ENCODE results near the gene MAGI2.

Gene MAGI2

DNA sequence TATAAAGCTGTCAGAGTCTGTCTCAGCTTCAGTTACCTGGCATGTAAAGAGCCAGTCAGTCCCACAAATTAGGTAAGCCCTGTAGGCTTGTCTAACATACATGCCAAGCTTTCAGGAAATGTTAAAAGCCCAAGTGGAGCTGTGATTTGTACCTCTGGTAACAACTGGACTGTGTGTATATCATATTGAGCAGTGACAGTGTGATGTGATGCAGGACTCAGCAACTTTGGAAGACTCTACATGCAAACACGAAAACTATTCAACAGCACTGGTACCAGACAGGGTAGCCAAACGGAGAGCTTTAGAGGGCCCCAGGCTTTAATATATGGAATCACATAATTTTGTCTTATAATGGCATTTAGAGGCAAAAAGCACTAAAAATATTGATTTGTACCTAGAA is 1066.9 kb downstream of the MAGI2 start:
- no peak overlapping the region for H3K27ac Mint-ChIP-seq
- H3K4me3 Mint-ChIP-seq, result no peak overlapping the region
- H3K36me3 Mint-ChIP-seq, result no peaks in the 10 kb centered on the region

GRCh38 chr7:78383096-78383880 is 1070.2 kb downstream of the MAGI2 start:
- Mint-ChIP-seq H3K9me3 (no peaks in the 10 kb centered on the region), H3K27me3 (no peaks in the 10 kb centered on the region), H3K4me3 (no peak overlapping the region), H3K36me3 (no peaks in the 10 kb centered on the region), H3K27ac (no peak overlapping the region), H3K4me1 (no peaks in the 10 kb centered on the region)

More for the DNA sequence above, 1066.9 kb downstream of the MAGI2 start:
- Mint-ChIP-seq H3K27me3 (no peaks in the 10 kb centered on the region), H3K9me3 (no peaks in the 10 kb centered on the region), H3K4me1 (no peaks in the 10 kb centered on the region)

DNA sequence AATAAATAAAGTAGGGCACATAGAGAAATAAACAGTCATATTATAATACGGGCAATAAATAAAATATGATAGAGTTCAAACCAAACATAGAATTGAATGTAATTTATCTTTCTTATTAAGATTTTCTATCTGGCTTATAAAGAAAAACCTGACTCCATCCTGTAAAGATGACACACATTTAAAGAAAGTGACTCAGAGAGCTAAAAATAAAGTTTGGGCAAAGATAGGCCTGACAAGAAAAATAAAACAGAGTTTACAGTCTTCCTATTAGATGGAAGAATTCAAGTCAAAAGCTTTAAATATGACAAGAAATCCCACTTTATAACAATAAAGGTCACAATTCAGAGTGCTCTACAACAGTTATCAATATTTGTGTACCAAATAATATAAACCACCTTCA is 1074.3 kb downstream of the MAGI2 start:
- Mint-ChIP-seq H3K27ac (no peak overlapping the region), H3K4me1 (no peaks in the 10 kb centered on the region), H3K27me3 (peaks cover 1% of the 10 kb centered on the region), H3K4me3 (no peak overlapping the region), H3K9me3 (peaks cover 4% of the 10 kb centered on the region), H3K36me3 (no peaks in the 10 kb centered on the region)

DNA sequence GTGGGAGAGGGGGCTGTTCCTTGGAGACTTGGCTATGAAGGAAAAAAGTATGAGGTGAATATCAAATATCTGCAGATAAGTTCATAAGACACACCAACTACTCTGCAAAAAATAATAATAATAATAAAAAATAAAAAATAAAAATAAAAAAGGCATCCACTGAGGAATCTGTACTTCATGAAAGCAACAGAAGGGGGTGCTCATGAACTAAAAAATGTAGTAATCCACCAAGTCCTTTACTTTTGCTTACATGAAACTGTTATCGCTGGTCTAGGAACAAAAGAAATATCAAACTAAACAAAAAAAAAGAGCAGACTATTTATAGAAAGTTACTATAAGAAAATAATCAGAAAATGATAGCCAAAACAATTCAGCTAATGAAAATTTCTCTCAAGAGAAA is 1075.9 kb downstream of the MAGI2 start:
- no peaks in the 10 kb centered on the region for H3K4me1 Mint-ChIP-seq
- no peaks in the 10 kb centered on the region for H3K36me3 Mint-ChIP-seq

GRCh38 chr7:78370936-78371335 is 1082.5 kb downstream of the MAGI2 start:
- no peaks in the 10 kb centered on the region for H3K9me3 Mint-ChIP-seq
- no peaks in the 10 kb centered on the region for H3K4me1 Mint-ChIP-seq
- no peak overlapping the region for H3K4me3 Mint-ChIP-seq
- H3K27ac Mint-ChIP-seq, result no peak overlapping the region
- H3K36me3 Mint-ChIP-seq, result no peaks in the 10 kb centered on the region
- peaks cover 2% of the 10 kb centered on the region for H3K27me3 Mint-ChIP-seq

More for the DNA sequence above, 1075.9 kb downstream of the MAGI2 start:
- H3K27me3 Mint-ChIP-seq, result peaks cover 1% of the 10 kb centered on the region
- H3K4me3 Mint-ChIP-seq, result no peak overlapping the region
- H3K27ac Mint-ChIP-seq, result no peak overlapping the region
- H3K9me3 Mint-ChIP-seq, result peaks cover 4% of the 10 kb centered on the region

DNA sequence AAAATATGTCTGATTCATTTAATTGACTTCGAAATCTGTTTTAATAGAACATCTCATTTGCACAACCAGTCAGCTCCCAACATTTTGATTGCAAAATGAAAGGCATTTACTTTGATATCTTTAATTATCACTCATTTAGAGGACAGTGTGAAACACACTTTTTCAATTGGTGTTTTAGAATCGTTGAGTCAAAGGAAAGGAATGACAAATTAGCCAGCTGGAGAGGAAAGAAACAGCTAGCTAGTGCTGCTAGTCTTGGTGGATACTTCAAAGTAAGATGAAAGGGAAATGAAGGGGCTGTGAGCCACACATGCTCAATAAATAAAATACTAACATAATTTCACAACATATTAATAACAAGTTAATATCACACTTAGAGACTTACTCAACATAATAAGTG is 1084.7 kb downstream of the MAGI2 start:
- H3K27ac Mint-ChIP-seq, result no peak overlapping the region
- H3K36me3 Mint-ChIP-seq, result no peaks in the 10 kb centered on the region
- no peaks in the 10 kb centered on the region for H3K9me3 Mint-ChIP-seq
- peaks cover 2% of the 10 kb centered on the region for H3K27me3 Mint-ChIP-seq
- no peaks in the 10 kb centered on the region for H3K4me1 Mint-ChIP-seq
- no peak overlapping the region for H3K4me3 Mint-ChIP-seq

GRCh38 chr7:78367280-78367773 is 1086.1 kb downstream of the MAGI2 start:
- H3K27ac Mint-ChIP-seq, result no peak overlapping the region
- H3K4me3 Mint-ChIP-seq, result no peak overlapping the region
- H3K9me3 Mint-ChIP-seq, result no peaks in the 10 kb centered on the region
- peaks cover 2% of the 10 kb centered on the region for H3K27me3 Mint-ChIP-seq
- no peaks in the 10 kb centered on the region for H3K36me3 Mint-ChIP-seq
- no peaks in the 10 kb centered on the region for H3K4me1 Mint-ChIP-seq

GRCh38 chr7:78363866-78364265 is 1089.6 kb downstream of the MAGI2 start:
- Mint-ChIP-seq H3K4me1 (no peaks in the 10 kb centered on the region), H3K4me3 (no peak overlapping the region), H3K36me3 (no peaks in the 10 kb centered on the region), H3K9me3 (peaks cover 5% of the 10 kb centered on the region), H3K27ac (no peak overlapping the region), H3K27me3 (peaks cover 2% of the 10 kb centered on the region)

DNA sequence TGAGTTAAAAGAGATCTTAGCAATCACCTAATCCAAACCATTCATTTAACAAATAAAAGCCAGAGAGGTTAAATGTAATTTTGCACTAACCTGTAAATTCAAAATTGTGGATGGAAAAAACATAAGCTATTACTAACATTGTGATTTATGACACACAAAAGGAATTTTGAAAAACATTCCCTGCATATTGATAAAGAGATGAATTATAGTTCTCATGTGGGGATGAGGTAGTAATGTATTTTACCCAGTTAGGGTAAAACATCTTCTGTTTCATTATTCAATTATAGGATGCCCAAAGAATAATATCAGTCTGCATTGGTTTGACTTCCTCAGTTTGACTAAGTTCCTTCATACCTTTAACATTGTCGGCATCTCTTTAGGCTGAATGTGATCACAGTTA is 1093.6 kb downstream of the MAGI2 start:
- Mint-ChIP-seq H3K4me3 (no peak overlapping the region), H3K27ac (no peak overlapping the region), H3K27me3 (no peaks in the 10 kb centered on the region), H3K9me3 (peaks cover 5% of the 10 kb centered on the region), H3K36me3 (no peaks in the 10 kb centered on the region), H3K4me1 (no peaks in the 10 kb centered on the region)

GRCh38 chr7:78357709-78358108 is 1095.8 kb downstream of the MAGI2 start:
- no peaks in the 10 kb centered on the region for H3K27me3 Mint-ChIP-seq
- no peak overlapping the region for H3K27ac Mint-ChIP-seq
- H3K4me1 Mint-ChIP-seq, result no peaks in the 10 kb centered on the region
- peaks cover 5% of the 10 kb centered on the region for H3K9me3 Mint-ChIP-seq
- H3K36me3 Mint-ChIP-seq, result no peaks in the 10 kb centered on the region
- H3K4me3 Mint-ChIP-seq, result no peak overlapping the region

- H3K9me3 Mint-ChIP-seq, result no peaks in the 10 kb centered on the region
- H3K36me3 Mint-ChIP-seq, result no peaks in the 10 kb centered on the region
- H3K4me1 Mint-ChIP-seq, result no peaks in the 10 kb centered on the region
- no peak overlapping the region for H3K27ac Mint-ChIP-seq
- H3K27me3 Mint-ChIP-seq, result no peaks in the 10 kb centered on the region
- no peak overlapping the region for H3K4me3 Mint-ChIP-seq
These were observed 1097.6 kb downstream of the MAGI2 start for GRCh38 chr7:78355834-78356233.

- Mint-ChIP-seq H3K27me3 (no peaks in the 10 kb centered on the region), H3K9me3 (peaks cover 4% of the 10 kb centered on the region), H3K4me1 (no peaks in the 10 kb centered on the region)
These were observed 1102.5 kb downstream of the MAGI2 start for GRCh38 chr7:78350926-78351325.

DNA sequence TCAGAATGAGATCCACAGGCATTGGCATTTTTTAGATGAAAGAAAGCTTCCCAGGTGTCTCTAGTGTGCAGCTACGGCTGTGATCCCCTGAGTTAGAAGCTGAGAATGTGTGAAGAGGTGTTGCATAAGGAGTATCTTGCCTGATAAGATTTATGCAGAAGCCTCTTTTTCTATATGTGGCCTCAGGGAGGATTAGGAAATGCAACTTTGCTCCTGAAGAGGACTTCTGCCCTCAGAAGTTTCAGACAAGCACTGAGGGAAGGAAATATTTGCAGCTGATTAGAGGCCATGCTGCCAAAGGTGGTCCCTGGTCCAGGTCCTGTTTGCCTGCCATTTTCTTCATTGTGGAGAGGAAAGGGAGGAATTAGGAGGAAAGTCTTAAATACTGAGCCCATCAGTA is 1103.1 kb downstream of the MAGI2 start:
- H3K36me3 Mint-ChIP-seq, result no peaks in the 10 kb centered on the region
- H3K9me3 Mint-ChIP-seq, result peaks cover 4% of the 10 kb centered on the region
- no peaks in the 10 kb centered on the region for H3K4me1 Mint-ChIP-seq
- no peak overlapping the region for H3K4me3 Mint-ChIP-seq
- no peaks in the 10 kb centered on the region for H3K27me3 Mint-ChIP-seq
- no peak overlapping the region for H3K27ac Mint-ChIP-seq

More at GRCh38 chr7:78350926-78351325, 1102.5 kb downstream of the MAGI2 start:
- no peaks in the 10 kb centered on the region for H3K36me3 Mint-ChIP-seq
- no peak overlapping the region for H3K4me3 Mint-ChIP-seq
- H3K27ac Mint-ChIP-seq, result no peak overlapping the region

DNA sequence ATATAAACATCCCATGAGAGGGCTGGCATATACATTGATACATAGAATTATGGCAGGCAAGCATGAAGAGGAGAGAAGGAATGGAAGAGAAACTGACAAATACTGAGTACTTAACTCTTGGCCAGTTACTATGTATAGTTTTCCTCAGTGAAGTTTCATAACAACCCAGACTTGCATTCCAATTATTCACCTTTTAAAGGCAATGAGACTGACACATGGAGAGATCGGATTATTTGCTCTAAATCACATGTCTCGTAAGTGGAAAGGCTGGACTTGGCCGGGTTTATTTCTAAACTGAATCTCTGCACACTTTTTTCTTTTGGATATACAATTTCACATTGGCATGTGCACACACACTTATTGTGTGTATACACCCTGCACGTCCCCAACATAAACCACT is 1106.6 kb downstream of the MAGI2 start:
- Mint-ChIP-seq H3K9me3 (peaks cover 4% of the 10 kb centered on the region), H3K27ac (no peak overlapping the region), H3K27me3 (peaks cover 1% of the 10 kb centered on the region), H3K4me3 (no peak overlapping the region), H3K4me1 (no peaks in the 10 kb centered on the region), H3K36me3 (no peaks in the 10 kb centered on the region)

- Mint-ChIP-seq H3K27ac (no peak overlapping the region), H3K27me3 (peaks cover 1% of the 10 kb centered on the region), H3K9me3 (peaks cover 4% of the 10 kb centered on the region), H3K4me3 (no peak overlapping the region), H3K36me3 (no peaks in the 10 kb centered on the region), H3K4me1 (no peaks in the 10 kb centered on the region)
These were observed 1107.5 kb downstream of the MAGI2 start for GRCh38 chr7:78345979-78346378.

GRCh38 chr7:78345293-78345911 is 1108.1 kb downstream of the MAGI2 start:
- Mint-ChIP-seq H3K4me1 (no peaks in the 10 kb centered on the region), H3K9me3 (peaks cover 4% of the 10 kb centered on the region), H3K27me3 (peaks cover 1% of the 10 kb centered on the region), H3K36me3 (no peaks in the 10 kb centered on the region), H3K4me3 (no peak overlapping the region), H3K27ac (no peak overlapping the region)

All from activated naive CD4-positive, alpha-beta T cell treated with anti-CD3 and anti-CD28 coated beads, Interleukin-2, amount 50 U/mL, for 24 hours (primary cell).